Endothelial cell of umbilical vein (primary cell): ENCODE measurements around the gene GLRX. TPM values are rescaled to one million over a fixed set of nuclear protein-coding genes. Genes with fewer than 3 reads are reported as not detected.
A peak's percentile ranks its signal among the peaks of the same experiment; 100 is the strongest.

ENCODE experiments used
- BruUV-seq: library from RNA; stranded (reverse); fragments of 400-500 nt; replicated peaks from 2 replicates; lab custom pipeline; 2021; lab: Mats Ljungman, UMichigan
- CTCF ChIA-PET: fragments of 300-600, 350-600 bp; sonication (Branson Sonifier 250); formaldehyde crosslinking; loops from one replicate; lab custom pipeline; 2021; ENCODE audit warnings: antibody characterized with exemption, inconsistent platforms; lab: Charles Lee
- POLR2A ChIA-PET: fragments of 300-600, 350-600 bp; sonication (Branson Sonifier 250); formaldehyde crosslinking; loops from one replicate; lab custom pipeline; 2021; ENCODE audit warnings: antibody characterized with exemption, inconsistent platforms; lab: Charles Lee
- DNase-seq: peaks from one replicate; pipeline ENCODE4 v3.0.0-alpha.2; 2011; ENCODE audit warnings: low read depth, low spot score
- FAIRE-seq: peaks from 2 replicates; lab custom pipeline; 2011; peaks lifted over from hg19 to GRCh38; lab: Jason Lieb, UNC
- H2AFZ ChIP-seq: 2 replicates; pipeline ENCODE4 v1.6.0; 2012; ENCODE audit warnings: low read depth, low read length, control low read depth, inconsistent platforms
- H3K27ac ChIP-seq: 2 replicates; pipeline ENCODE4 v1.5.1; 2011; ENCODE audit warnings: low read depth, mild to moderate bottlenecking, control low read depth, low read length, moderate library complexity; ENCODE audit not compliant: insufficient read depth
- H3K27me3 ChIP-seq, 2 experiments: 2 replicates each; pipeline versions ENCODE4 v1.6.0 to v1.6.1; 2011; ENCODE audit warnings: low read length in 2 of 2, mixed read lengths in 1 of 2; ENCODE audit not compliant: control insufficient read depth in 2 of 2, insufficient read depth in 2 of 2
- H3K36me3 ChIP-seq, 2 experiments: 2 replicates in 1 of 2; 3 replicates in 1 of 2; pipeline ENCODE4 v1.5.1; 2011; ENCODE audit warnings: low read length in 2 of 2, mild to moderate bottlenecking in 1 of 2, moderate library complexity in 1 of 2; ENCODE audit not compliant: control insufficient read depth in 2 of 2, insufficient read depth in 2 of 2; ENCODE audit errors: extremely low read depth in 1 of 2
- H3K4me1 ChIP-seq: 3 replicates; pipeline ENCODE4 v1.5.1; 2011; ENCODE audit warnings: mild to moderate bottlenecking, low read length; ENCODE audit not compliant: control insufficient read depth, insufficient read depth; ENCODE audit errors: extremely low read depth
- H3K4me2 ChIP-seq: 2 replicates; pipeline ENCODE4 v1.6.1; 2011; ENCODE audit warnings: low read length, control low read depth, mixed read lengths; ENCODE audit not compliant: insufficient read depth
- H3K4me3 ChIP-seq, 3 experiments: fragments of 200-600 bp in 1 of 3; sonication (generic), shearing (Covaris generic) in 1 of 3; replicated peaks in 1 of 3; 2 replicates each; pipeline ENCODE4 v1.5.1; 2011 to 2016; ENCODE audit warnings: control low read depth in 3 of 3, low read length in 3 of 3, mild to moderate bottlenecking in 2 of 3, inconsistent platforms in 1 of 3, low read depth in 1 of 3, moderate library complexity in 1 of 3; ENCODE audit not compliant: insufficient read depth in 1 of 3
- H3K79me2 ChIP-seq: 2 replicates; pipeline ENCODE4 v1.6.0; 2012; ENCODE audit warnings: low read length, inconsistent platforms; ENCODE audit not compliant: control insufficient read depth, insufficient read depth
- H3K9ac ChIP-seq: replicated peaks from 2 replicates; pipeline ENCODE3; 2011; ENCODE audit warnings: low read length, control low read depth; ENCODE audit not compliant: insufficient read depth; ENCODE audit errors: extremely low read depth
- H3K9me1 ChIP-seq: replicated peaks from 3 replicates; pipeline ENCODE4 v1.6.0; 2011; ENCODE audit warnings: mild to moderate bottlenecking, low read length; ENCODE audit not compliant: control insufficient read depth, insufficient read depth; ENCODE audit errors: extremely low read depth
- H3K9me3 ChIP-seq: replicated peaks from 2 replicates; pipeline ENCODE4 v1.5.1; 2012; ENCODE audit warnings: low read length, inconsistent platforms; ENCODE audit not compliant: control insufficient read depth, insufficient read depth
- H4K20me1 ChIP-seq: replicated peaks from 2 replicates; pipeline ENCODE3; 2011; ENCODE audit warnings: mild to moderate bottlenecking, low read length; ENCODE audit not compliant: control insufficient read depth, insufficient read depth; ENCODE audit errors: extremely low read depth
- CTCF ChIP-seq, 2 donors: IDR thresholded peaks; 1 replicate in 1 of 2; 2 replicates in 1 of 2; pipeline ENCODE4 v1.5.1; 2011; ENCODE audit warnings: low read length in 2 of 2, mild to moderate bottlenecking in 2 of 2, moderate library complexity in 2 of 2, control low read depth in 1 of 2, inconsistent platforms in 1 of 2, low read depth in 1 of 2; ENCODE audit not compliant: insufficient read depth in 1 of 2; ENCODE audit errors: extremely low read depth in 1 of 2
- FOS ChIP-seq: IDR thresholded peaks from 2 replicates; pipeline ENCODE4 v1.6.1; 2011; ENCODE audit warnings: mild to moderate bottlenecking, low read length, moderate library complexity, borderline replicate concordance; ENCODE audit not compliant: insufficient read depth
- JUN ChIP-seq: IDR thresholded peaks from 2 replicates; pipeline ENCODE4 v1.6.1; 2011; ENCODE audit warnings: borderline replicate concordance, low read depth; ENCODE audit not compliant: insufficient read length, insufficient read depth
- MYC ChIP-seq: IDR thresholded peaks from one replicate; pipeline ENCODE4 v1.6.1; 2011; ENCODE audit warnings: mild to moderate bottlenecking, low read depth, low read length
- POLR2AphosphoS5 ChIP-seq: IDR thresholded peaks from 2 replicates; pipeline ENCODE4 v1.6.1; 2012; ENCODE audit warnings: low read depth, mild to moderate bottlenecking, control low read depth, low read length, moderate library complexity; ENCODE audit not compliant: insufficient read depth
- dilution Hi-C: fragments of 300-500 bp; cut with MboI; formaldehyde crosslinking; loops from one replicate; pipeline ENCODE4 v1.15.0; 2019; ENCODE audit warnings: low sequenced_read_pairs; ENCODE audit not compliant: extremely low pct_ligation_motif_present
- intact Hi-C: fragments of 100-400 bp; cut with micrococcal nuclease; formaldehyde crosslinking; loops from one replicate; pipeline ENCODE4 v1.10.0; 2022
- polyA plus RNA-seq, 4 experiments: library from polyadenylated mRNA; depleted of rRNA in 3 of 4; stranded (reverse) in 3 of 4; unstranded in 1 of 4; fragments of >200 nt; gene quantifications; 2 replicates each; pipeline versions ENCODE4 v1.2.1 to v1.2.3, GENCODE V29; 2011 to 2012; ENCODE audit warnings: missing spikeins in 1 of 4
- total RNA-seq: library from RNA; stranded (reverse); gene quantifications from 2 replicates; pipeline ENCODE4 v1.2.3, GENCODE V29; 2021

Gene GLRX
- total and polyA plus RNA-seq, 2 donors (not counting 3 experiments of a cell fraction or from before 2014, with no cell fraction given): 14.2 to 40.3 TPM

- DNase-seq (no peak), FAIRE-seq (no peak)
- Histone ChIP-seq H3K27ac (no peak overlapping the region), H3K9me1 (no peaks in the 10 kb centered on the region), H3K27me3 (no peaks in the 10 kb centered on the region), H4K20me1 (no peaks in the 10 kb centered on the region), H3K36me3 (peaks cover 0 to 3% of the 10 kb centered on the region in 2 experiments), H3K4me3 (no peak overlapping the region), H3K4me1 (peaks cover 11% of the 10 kb centered on the region), H3K9ac (no peak overlapping the region), H3K9me3 (no peaks in the 10 kb centered on the region), H3K4me2 (no peak overlapping the region), H3K79me2 (no peaks in the 10 kb centered on the region), H2AFZ (no peak overlapping the region)
- intact Hi-C loops: no loop called here
- ChIA-PET CTCF (interaction anchor here (1.0 to 6.5 kb wide), 20 partner anchors 11 to 555 kb away, joined by 3 to 201 read pairs (median 12); partner anchors contain the start of genes GLRX and RFESD), POLR2A (no interaction called here)
- no peak for TF ChIP-seq MYC
- TF ChIP-seq CTCF (IDR thresholded peaks at IDR 0.05; ENCODE audit: extremely low read depth in 1 of 2, insufficient read depth in 1 of 2, low read depth in 1 of 2, low read length in 2 of 2): no peak
- no peak for TF ChIP-seq JUN
- no peak for TF ChIP-seq FOS
- no TSS peak for BruUV-seq
- dilution Hi-C loops: no loop called here
Measured at GRCh38 chr5:95782181-95782580, 40.3 kb downstream of the GLRX start.

GRCh38 chr5:95781101-95781583, 41.4 kb downstream of the GLRX start:
- dilution Hi-C loops (no loop called here), intact Hi-C loops (loop anchor here (1.0 to 2.0 kb wide), 6 partner anchors 50 to 555 kb away; partner anchors contain the start of gene RHOBTB3)
- Histone ChIP-seq H3K4me1 (peaks cover 11% of the 10 kb centered on the region), H3K27me3 (no peaks in the 10 kb centered on the region), H3K79me2 (no peaks in the 10 kb centered on the region), H3K27ac (no peak overlapping the region), H3K9ac (no peak overlapping the region), H3K36me3 (peaks cover 0 to 3% of the 10 kb centered on the region in 2 experiments), H3K4me3 (no peak overlapping the region), H3K4me2 (no peak overlapping the region), H3K9me1 (no peaks in the 10 kb centered on the region), H3K9me3 (no peaks in the 10 kb centered on the region), H2AFZ (peak overlapping the region; percentile 43), H4K20me1 (no peaks in the 10 kb centered on the region)
- BruUV-seq: no TSS peak
- ChIA-PET POLR2A (no interaction called here), CTCF (interaction anchor here (0.5 to 6.5 kb wide), 65 partner anchors 9 to 833 kb away, joined by 3 to 201 read pairs (median 5); partner anchors contain the start of genes ARSK, GLRX, RFESD and RHOBTB3)
- peak; percentile 69 for FAIRE-seq
- TF ChIP-seq POLR2AphosphoS5 (no peak), CTCF (IDR thresholded peaks at IDR 0.05; ENCODE audit: extremely low read depth in 1 of 2, insufficient read depth in 1 of 2, low read depth in 1 of 2, low read length in 2 of 2) (peak; percentile 85 to 94)
- DNase-seq: peak; percentile 84
